H1 (cell line): ENCODE data around the gene ANKRD29. TPM values are rescaled to one million over a fixed set of nuclear protein-coding genes. Genes with fewer than 3 reads are reported as not detected.

Source experiments
- CTCF ChIA-PET: fragments of 300-600 bp; sonication (Branson Sonifier 250); formaldehyde crosslinking; loops from one replicate; lab custom pipeline; 2021; ENCODE audit not compliant: partially characterized antibody; lab: Charles Lee
- POLR2A ChIA-PET: fragments of 300-600 bp; sonication (Branson Sonifier 250); formaldehyde crosslinking; loops from one replicate; lab custom pipeline; 2021; ENCODE audit warnings: inconsistent platforms; ENCODE audit not compliant: partially characterized antibody; lab: Charles Lee
- DNase-seq, 2 experiments: peaks; one replicate each; pipeline versions ENCODE4 v3.0.0 to v3.0.0-alpha.2; 2010 to 2022; ENCODE audit warnings: low spot score in 2 of 2, low read depth in 1 of 2, mixed read lengths in 1 of 2
- FAIRE-seq: peaks from 2 replicates; lab custom pipeline; 2011; peaks lifted over from hg19 to GRCh38; lab: Jason Lieb, UNC
- H2AFZ ChIP-seq: 2 replicates; pipeline ENCODE4 v1.8.1; 2012; ENCODE audit warnings: low read length, inconsistent platforms
- H2AK5ac ChIP-seq: 2 replicates; pipeline ENCODE4 v1.6.1; 2013; ENCODE audit warnings: low read depth, low read length
- H2BK120ac ChIP-seq: replicated peaks from 2 replicates; pipeline ENCODE3; 2013; ENCODE audit warnings: low read depth, low read length, inconsistent platforms
- H2BK12ac ChIP-seq: 2 replicates; pipeline ENCODE4 v1.6.1; 2013; ENCODE audit warnings: low read depth, low read length
- H2BK15ac ChIP-seq: 2 replicates; pipeline ENCODE4 v1.6.1; 2013; ENCODE audit warnings: low read length
- H2BK20ac ChIP-seq: 2 replicates; pipeline ENCODE4 v1.6.1; 2013; ENCODE audit warnings: low read length
- H2BK5ac ChIP-seq: 2 replicates; pipeline ENCODE4 v1.6.1; 2013; ENCODE audit warnings: low read depth, low read length
- H3K14ac ChIP-seq: 2 replicates; pipeline ENCODE4 v1.6.1; 2013; ENCODE audit warnings: inconsistent platforms; ENCODE audit not compliant: insufficient read length
- H3K18ac ChIP-seq: 2 replicates; pipeline ENCODE4 v1.6.1; 2013; ENCODE audit warnings: low read length; ENCODE audit errors: extremely low read depth
- H3K23ac ChIP-seq: 2 replicates; pipeline ENCODE4 v1.6.1; 2013; ENCODE audit warnings: inconsistent platforms; ENCODE audit not compliant: insufficient read length
- H3K23me2 ChIP-seq: 2 replicates; pipeline ENCODE4 v1.6.1; 2013; ENCODE audit warnings: low read depth, low read length
- H3K27ac ChIP-seq: 2 replicates; pipeline ENCODE4 v1.6.1; 2011; ENCODE audit warnings: low read depth, low read length, inconsistent platforms
- H3K27me3 ChIP-seq, 4 experiments: replicated peaks in 1 of 4; 1 replicate in 1 of 4; 2 replicates in 3 of 4; pipeline versions ENCODE4 v1.6.1 to v1.8.1; 2011 to 2013; ENCODE audit warnings: low read length in 3 of 4, mild to moderate bottlenecking in 3 of 4, inconsistent platforms in 2 of 4, mixed read lengths in 2 of 4, moderate library complexity in 1 of 4; ENCODE audit not compliant: control insufficient read depth in 3 of 4, insufficient read depth in 3 of 4; ENCODE audit errors: extremely low read depth in 1 of 4
- H3K36me3 ChIP-seq, 4 experiments: 2 replicates each; pipeline versions ENCODE4 v1.6.1 to v1.8.1; 2011 to 2013; ENCODE audit warnings: mild to moderate bottlenecking in 4 of 4, low read length in 3 of 4, moderate library complexity in 2 of 4, control low read depth in 1 of 4, inconsistent platforms in 1 of 4; ENCODE audit not compliant: insufficient read depth in 4 of 4, control insufficient read depth in 2 of 4
- H3K4ac ChIP-seq: replicated peaks from 2 replicates; pipeline ENCODE3; 2013; ENCODE audit warnings: low read length, low read depth, mixed read lengths, inconsistent platforms; ENCODE audit not compliant: insufficient read length
- H3K4me1 ChIP-seq, 4 experiments: replicated peaks in 1 of 4; 1 replicate in 1 of 4; 2 replicates in 3 of 4; pipeline versions ENCODE4 v1.6.1 to v1.8.1; 2011 to 2013; ENCODE audit warnings: low read length in 3 of 4, inconsistent platforms in 2 of 4, mixed read lengths in 1 of 4; ENCODE audit not compliant: insufficient read depth in 4 of 4, control insufficient read depth in 3 of 4
- H3K4me2 ChIP-seq, 2 experiments: 2 replicates each; pipeline versions ENCODE4 v1.6.1 to v1.8.1; 2011 to 2013; ENCODE audit warnings: low read depth in 2 of 2, low read length in 2 of 2, control low read depth in 1 of 2, inconsistent platforms in 1 of 2, mild to moderate bottlenecking in 1 of 2; ENCODE audit not compliant: insufficient read depth in 1 of 2
- H3K4me3 ChIP-seq, 4 experiments: fragments of 200-600, 300-600 bp in 1 of 4; sonication (generic), shearing (Covaris generic), sonication (Bioruptor Twin) in 1 of 4; 2 replicates each; pipeline versions ENCODE4 v1.5.1 to v1.8.1; 2011 to 2016; ENCODE audit warnings: low read length in 4 of 4, low read depth in 3 of 4, control low read depth in 2 of 4, inconsistent platforms in 2 of 4, mild to moderate bottlenecking in 2 of 4, mixed read lengths in 1 of 4, moderate library complexity in 1 of 4; ENCODE audit not compliant: insufficient read depth in 2 of 4; ENCODE audit errors: extremely low read depth in 1 of 4
- H3K56ac ChIP-seq: replicated peaks from 2 replicates; pipeline ENCODE3; 2013; ENCODE audit warnings: low read depth, mild to moderate bottlenecking, mixed read lengths, low read length, inconsistent platforms; ENCODE audit not compliant: insufficient read length
- H3K79me1 ChIP-seq: 2 replicates; pipeline ENCODE4 v1.6.1; 2013; ENCODE audit warnings: low read depth, low read length, control low read depth
- H3K79me2 ChIP-seq, 2 experiments: 2 replicates each; pipeline versions ENCODE4 v1.6.1 to v1.8.1; 2012 to 2013; ENCODE audit warnings: low read length in 2 of 2, mild to moderate bottlenecking in 2 of 2, inconsistent platforms in 1 of 2; ENCODE audit not compliant: insufficient read depth in 2 of 2, control insufficient read depth in 1 of 2
- H3K9ac ChIP-seq, 4 experiments: replicated peaks in 1 of 4; 1 replicate in 1 of 4; 2 replicates in 3 of 4; pipeline versions ENCODE4 v1.6.1 to v1.8.1; 2011 to 2013; ENCODE audit warnings: low read depth in 3 of 4, low read length in 3 of 4, control low read depth in 2 of 4, mild to moderate bottlenecking in 2 of 4, moderate library complexity in 2 of 4, inconsistent platforms in 1 of 4; ENCODE audit errors: extremely low read depth in 1 of 4
- H3K9me3 ChIP-seq, 2 experiments: 2 replicates each; pipeline versions ENCODE4 v1.6.1 to v1.8.1; 2012 to 2013; ENCODE audit warnings: mild to moderate bottlenecking in 2 of 2, moderate library complexity in 2 of 2, control low read depth in 1 of 2, inconsistent platforms in 1 of 2, low read depth in 1 of 2, low read length in 1 of 2, mixed read lengths in 1 of 2; ENCODE audit not compliant: insufficient read depth in 2 of 2
- H4K20me1 ChIP-seq, 2 experiments: replicated peaks in 1 of 2; 2 replicates each; pipeline versions ENCODE3 to v1.8.1; 2011 to 2013; ENCODE audit warnings: inconsistent platforms in 2 of 2, low read length in 2 of 2, mild to moderate bottlenecking in 1 of 2; ENCODE audit not compliant: insufficient read depth in 2 of 2, control insufficient read depth in 1 of 2
- H4K5ac ChIP-seq: 2 replicates; pipeline ENCODE4 v1.6.1; 2013; ENCODE audit warnings: low read length, low read depth, mixed read lengths, inconsistent platforms; ENCODE audit not compliant: insufficient read length
- H4K8ac ChIP-seq: 2 replicates; pipeline ENCODE4 v1.8.0; 2013; ENCODE audit warnings: mild to moderate bottlenecking, moderate library complexity, low read length, inconsistent platforms; ENCODE audit not compliant: insufficient read depth; ENCODE audit errors: extremely low read depth
- H4K91ac ChIP-seq: replicated peaks from 2 replicates; pipeline ENCODE3; 2013; ENCODE audit warnings: low read length, mixed read lengths, inconsistent platforms; ENCODE audit not compliant: insufficient read length
- WGBS, 2 experiments: shearing (Covaris generic) in 1 of 2; methylation state at CpG; one replicate each; pipeline versions ENCODE4 v1.1.6 to v1.1.7; 2013 to 2015; ENCODE audit warnings: low lambda C conversion rate in 2 of 2, mixed read lengths in 2 of 2, inconsistent platforms in 1 of 2, low coverage in 1 of 2, missing lambda C conversion rate in 1 of 2; ENCODE audit not compliant: insufficient replicate concordance in 2 of 2, insufficient coverage in 1 of 2, insufficient read length in 1 of 2; ENCODE audit errors: extremely low coverage in 1 of 2, missing lambda C conversion rate in 1 of 2; 5-methylcytosine and 5-hydroxymethylcytosine counted together
- polyA plus RNA-seq, 7 experiments: library from polyadenylated mRNA; depleted of rRNA in 3 of 7; stranded (reverse) in 5 of 7; unstranded in 2 of 7; fragments of >200 nt in 5 of 7; fragments of 200-250 nt in 2 of 7; gene quantifications; 1 replicate in 5 of 7; 2 replicates in 1 of 7; 4 replicates in 1 of 7; pipeline versions ENCODE4 v1.2.1 to v1.2.3, GENCODE V29; 2011 to 2013; ENCODE audit warnings: missing spikeins in 2 of 7, mixed read lengths in 2 of 7
- total RNA-seq: library from RNA; stranded (reverse); fragmentation: NEBNext Ultra II Directional; extraction: Animal tissue kit (Norgen Biotek cat#: 25700); gene quantifications from 2 replicates; pipeline ENCODE4 v1.2.1, GENCODE V29; 2021

Gene ANKRD29
- total and polyA plus RNA-seq, 2 of the 8 experiments (the other 6 are each of a cell fraction or from before 2014, with no cell fraction given) = 3.0 to 7.3 TPM

GRCh38 chr18:23710946-23711345 is 48.2 kb upstream of the ANKRD29 start:
- Histone ChIP-seq H2BK12ac (no peak overlapping the region), H4K8ac (no peak overlapping the region), H3K27me3 (no peaks in the 10 kb centered on the region), H3K27ac (no peak overlapping the region), H2BK120ac (no peak overlapping the region), H4K20me1 (no peaks in the 10 kb centered on the region), H3K4ac (no peak overlapping the region), H3K56ac (no peak overlapping the region), H2BK5ac (no peak overlapping the region), H2BK15ac (no peak overlapping the region), H3K79me1 (no peaks in the 10 kb centered on the region), H3K4me3 (no peak overlapping the region), H3K36me3 (no peaks in the 10 kb centered on the region), H2AFZ (no peak overlapping the region), H2BK20ac (no peak overlapping the region), H2AK5ac (no peak overlapping the region), H3K14ac (no peak overlapping the region), H3K4me2 (no peak overlapping the region), H3K18ac (no peak overlapping the region), H3K23ac (no peak overlapping the region), H3K9ac (no peak overlapping the region), H3K23me2 (no peaks in the 10 kb centered on the region), H3K9me3 (peaks cover 0 to 3% of the 10 kb centered on the region in 2 experiments; a peak in 1 of 4 replicates), H3K4me1 (no peaks in the 10 kb centered on the region), H4K91ac (no peak overlapping the region), H3K79me2 (no peaks in the 10 kb centered on the region), H4K5ac (no peak overlapping the region)
- FAIRE-seq = no peak
- 100% methylated on average over 1 of the region's 1 CpG; no CpG with 5 or more reads in 1 of the 2 experiments for WGBS, 2 experiments
- DNase-seq = no peak
- POLR2A ChIA-PET = interaction anchor here (1.0 kb wide), 1 partner anchor 429 kb away, joined by 3 read pairs; no protein-coding TSS in a partner anchor
- CTCF ChIA-PET = interaction anchor here (0.5 to 1.6 kb wide), 2 partner anchors 89 to 554 kb away, joined by 3 to 4 read pairs; no protein-coding TSS in a partner anchor
